PC-3 (cell line): ENCODE data around the gene MPC1.

Source experiments
- CTCF ChIP-seq: fragments of 300-600 bp; sonication (generic); conservative IDR thresholded peaks from 2 replicates; pipeline ENCODE4 v1.5.1; 2017; ENCODE audit warnings: antibody characterized with exemption, low read depth, mild to moderate bottlenecking, low read length
- EZH2 ChIP-seq: fragments of 300-600 bp; sonication (generic); IDR thresholded peaks from one replicate; pipeline ENCODE4 v1.6.1; 2017; ENCODE audit warnings: antibody characterized with exemption, mild to moderate bottlenecking, low read length; ENCODE audit not compliant: unreplicated experiment
- EZH2phosphoT487 ChIP-seq: fragments of 300-600 bp; sonication (generic); IDR thresholded peaks from 2 replicates; pipeline ENCODE4 v1.6.1; 2018; ENCODE audit warnings: mild to moderate bottlenecking, antibody characterized with exemption, low read length, borderline replicate concordance

GRCh38 chr6:166395778-166396177, 13.0 kb upstream of the MPC1 start:
- TF ChIP-seq CTCF (no peak), EZH2 (no peak), EZH2phosphoT487 (no peak)
